GM23338 (cell line): Measurements from ENCODE around the gene CLSTN1. TPM values are rescaled to one million over a fixed set of nuclear protein-coding genes. Genes with fewer than 3 reads are reported as not detected.

Experiments used
- ATAC-seq: fragments of 200-7000 bp; cut with Tn5 transposase; 3 replicates; pipeline ENCODE4 v1.9.1; 2020
- DNase-seq: peaks from one replicate; pipeline ENCODE4 v3.0.0-alpha.2; 2015; ENCODE audit warnings: low spot score
- H2AFZ ChIP-seq: fragments of 200-600 bp; sonication (generic); 2 replicates; pipeline ENCODE4 v1.8.0; 2016; ENCODE audit warnings: antibody characterized with exemption, mild to moderate bottlenecking, moderate library complexity
- H3F3A ChIP-seq: fragments of 200-600 bp; sonication (generic); replicated peaks from 2 replicates; pipeline ENCODE4 v1.8.0; 2017; ENCODE audit warnings: antibody characterized with exemption, mixed run types, low read depth
- H3K27ac ChIP-seq: fragments of 200-600 bp; sonication (generic); 2 replicates; pipeline ENCODE4 v1.6.1; 2016; ENCODE audit warnings: low read depth
- H3K27me3 ChIP-seq: fragments of 200-600 bp; sonication (generic); 2 replicates; pipeline ENCODE4 v1.8.0; 2016; ENCODE audit warnings: mild to moderate bottlenecking, mixed run types, moderate library complexity; ENCODE audit not compliant: insufficient read depth
- H3K36me3 ChIP-seq: fragments of 200-600 bp; sonication (generic); 2 replicates; pipeline ENCODE4 v1.8.0; 2016; ENCODE audit warnings: mild to moderate bottlenecking; ENCODE audit not compliant: insufficient read depth
- H3K4me1 ChIP-seq: fragments of 200-600 bp; sonication (generic); 2 replicates; pipeline ENCODE4 v1.8.0; 2016; ENCODE audit warnings: mild to moderate bottlenecking, moderate library complexity; ENCODE audit not compliant: insufficient read depth
- H3K4me2 ChIP-seq: fragments of 200-600 bp; sonication (generic); 2 replicates; pipeline ENCODE4 v1.7.1; 2017; ENCODE audit warnings: mixed run types
- H3K4me3 ChIP-seq: fragments of 200-600 bp; sonication (generic); 2 replicates; pipeline ENCODE4 v1.6.1; 2016; ENCODE audit warnings: mixed run types
- H3K79me2 ChIP-seq: fragments of 200-600 bp; sonication (generic); replicated peaks from 2 replicates; pipeline ENCODE4 v1.8.0; 2017; ENCODE audit warnings: mild to moderate bottlenecking; ENCODE audit not compliant: insufficient read depth
- H3K9me2 ChIP-seq: fragments of 200-600 bp; sonication (generic); 2 replicates; pipeline ENCODE4 v1.8.0; 2017; ENCODE audit not compliant: insufficient read depth
- H4K20me1 ChIP-seq: fragments of 200-600 bp; sonication (generic); replicated peaks from 2 replicates; pipeline ENCODE4 v1.8.0; 2017; ENCODE audit warnings: mild to moderate bottlenecking; ENCODE audit not compliant: insufficient read depth
- H3K27ac Mint-ChIP-seq: 2 replicates; pipeline ENCODE4 v1.8.0; 2020; ENCODE audit warnings: inconsistent platforms, mild to moderate bottlenecking, moderate library complexity, mixed read lengths
- H3K27me3 Mint-ChIP-seq: 3 replicates; pipeline ENCODE4 v1.8.0; 2022; ENCODE audit warnings: low read depth, mild to moderate bottlenecking, moderate library complexity, mixed read lengths, inconsistent platforms; ENCODE audit not compliant: insufficient read depth, poor library complexity
- H3K36me3 Mint-ChIP-seq: 3 replicates; pipeline ENCODE4 v1.8.0; 2021; ENCODE audit warnings: low read depth, mild to moderate bottlenecking, inconsistent platforms, moderate library complexity, mixed read lengths
- H3K4me1 Mint-ChIP-seq: 3 replicates; pipeline ENCODE4 v1.8.0; 2020; ENCODE audit warnings: mild to moderate bottlenecking, inconsistent platforms, mixed read lengths
- H3K4me3 Mint-ChIP-seq: 3 replicates; pipeline ENCODE4 v1.8.0; 2021; ENCODE audit warnings: moderate library complexity, mild to moderate bottlenecking, inconsistent platforms, mixed read lengths
- H3K9me3 Mint-ChIP-seq: 3 replicates; pipeline ENCODE4 v1.8.0; 2020; ENCODE audit warnings: moderate library complexity, mild to moderate bottlenecking, inconsistent platforms, mixed read lengths
- CREB1 ChIP-seq: fragments of 250-450 bp; sonication (Bioruptor Pico); IDR thresholded peaks from 2 replicates; pipeline ENCODE4 v1.5.0; 2020; ENCODE audit warnings: low read depth, mild to moderate bottlenecking, moderate library complexity
- EZH2 ChIP-seq: fragments of 200-600 bp; sonication (generic); IDR thresholded peaks from one replicate; pipeline ENCODE4 v1.8.0; 2017; ENCODE audit warnings: antibody characterized with exemption, mild to moderate bottlenecking, low read depth; ENCODE audit not compliant: unreplicated experiment
- JUNB ChIP-seq: IDR thresholded peaks from one replicate; pipeline ENCODE4 v1.6.1; 2016; ENCODE audit warnings: antibody characterized with exemption; ENCODE audit not compliant: unreplicated experiment
- NANOG ChIP-seq: IDR thresholded peaks from 2 replicates; pipeline ENCODE4 v1.6.1; 2016; ENCODE audit warnings: antibody characterized with exemption, borderline replicate concordance
- POLR2AphosphoS5 ChIP-seq: IDR thresholded peaks from 2 replicates; pipeline ENCODE4 v1.6.1; 2016; ENCODE audit warnings: antibody characterized with exemption, low read depth
- STAT1 ChIP-seq: IDR thresholded peaks from one replicate; pipeline ENCODE4 v1.6.1; 2016; ENCODE audit warnings: antibody characterized with exemption; ENCODE audit not compliant: unreplicated experiment
- ZNF114 ChIP-seq: fragments of 250-450 bp; sonication (Bioruptor Pico); IDR thresholded peaks from 2 replicates; pipeline ENCODE4 v1.5.0; 2020; ENCODE audit warnings: mild to moderate bottlenecking, moderate library complexity
- ZNF462 ChIP-seq: fragments of 250-450 bp; sonication (Bioruptor Pico); IDR thresholded peaks from 2 replicates; pipeline ENCODE4 v1.5.0; 2020; ENCODE audit warnings: mild to moderate bottlenecking, moderate library complexity
- polyA plus RNA-seq: library from polyadenylated mRNA; unstranded; fragments of >200 nt; fragmentation: Nextera tagmentation; extraction: Ambion mirVana; gene quantifications from 2 replicates; pipeline ENCODE4 v1.2.1, GENCODE V29; 2016
- total RNA-seq: library from RNA; depleted of rRNA; stranded (reverse); fragments of >200 nt; shearing (Covaris generic); gene quantifications from 2 replicates; pipeline ENCODE4 v1.2.3, GENCODE V29; 2014
- TF ChIP-seq, protein P1 (sequence below): IDR thresholded peaks from one replicate; pipeline ENCODE4 v1.6.1; 2018; ENCODE audit warnings: antibody characterized with exemption; ENCODE audit not compliant: unreplicated experiment
- TF ChIP-seq, protein P2 (sequence below): IDR thresholded peaks from 2 replicates; pipeline ENCODE4 v1.6.1; 2016; ENCODE audit warnings: antibody characterized with exemption

Gene CLSTN1
- total and polyA plus RNA-seq, 2 experiments from 2014 or later = 38.5 to 66.2 TPM

GRCh38 chr1:9808459-9808858, 15.3 kb downstream of the CLSTN1 start:
- Mint-ChIP-seq H3K36me3 (no peaks in the 10 kb centered on the region), H3K4me1 (peaks cover 35% of the 10 kb centered on the region), H3K4me3 (no peak overlapping the region), H3K27me3 (peaks cover 14% of the 10 kb centered on the region), H3K27ac (no peak overlapping the region), H3K9me3 (no peaks in the 10 kb centered on the region)
- Histone ChIP-seq H3K4me2 (no peak overlapping the region), H3F3A (peaks cover 19% of the 10 kb centered on the region; the same call in 1 of the 2 replicates), H3K9me2 (no peaks in the 10 kb centered on the region), H3K79me2 (peaks cover 99% of the 10 kb centered on the region), H3K4me1 (peaks cover 30% of the 10 kb centered on the region), H2AFZ (no peak overlapping the region), H3K27ac (peak overlapping the region; percentile 80), H3K27me3 (no peaks in the 10 kb centered on the region), H3K4me3 (no peak overlapping the region), H3K36me3 (no peaks in the 10 kb centered on the region), H4K20me1 (peaks cover 60% of the 10 kb centered on the region)
- no peak for TF ChIP-seq POLR2AphosphoS5
- no peak for TF ChIP-seq NANOG
- TF ChIP-seq CREB1 (CRISPR knock-in tag) = no peak
- TF ChIP-seq JUNB = no peak
- no peak for DNase-seq
- ATAC-seq = peak; percentile 11

GRCh38 chr1:9807541-9807940, 16.2 kb downstream of the CLSTN1 start:
- Histone ChIP-seq H4K20me1 (peaks cover 57% of the 10 kb centered on the region), H3K4me2 (no peak overlapping the region; the same call in 1 of the 2 replicates), H3K27ac (peak overlapping the region; percentile 80; the same call in 1 of the 2 replicates), H3K4me1 (peaks cover 30% of the 10 kb centered on the region), H3K4me3 (no peak overlapping the region), H3K27me3 (no peaks in the 10 kb centered on the region), H3K79me2 (peaks cover 99% of the 10 kb centered on the region), H3K36me3 (no peaks in the 10 kb centered on the region), H2AFZ (no peak overlapping the region), H3K9me2 (no peaks in the 10 kb centered on the region), H3F3A (peaks cover 19% of the 10 kb centered on the region; the same call in 1 of the 2 replicates)
- Mint-ChIP-seq H3K9me3 (no peaks in the 10 kb centered on the region), H3K4me3 (no peak overlapping the region), H3K27ac (peak overlapping the region; percentile 56; the same call in 1 of the 2 replicates), H3K36me3 (no peaks in the 10 kb centered on the region), H3K27me3 (peaks cover 14% of the 10 kb centered on the region), H3K4me1 (peaks cover 35% of the 10 kb centered on the region)
- peak; percentile 42 for DNase-seq
- ATAC-seq = peak; percentile 69
- TF ChIP-seq STAT1 (no peak), JUNB (no peak), ZNF114 (CRISPR knock-in tag) (no peak), EZH2 (no peak), CREB1 (CRISPR knock-in tag) (no peak), POLR2AphosphoS5 (no peak), ZNF462 (CRISPR knock-in tag) (no peak)
- TF ChIP-seq, protein P1, sequence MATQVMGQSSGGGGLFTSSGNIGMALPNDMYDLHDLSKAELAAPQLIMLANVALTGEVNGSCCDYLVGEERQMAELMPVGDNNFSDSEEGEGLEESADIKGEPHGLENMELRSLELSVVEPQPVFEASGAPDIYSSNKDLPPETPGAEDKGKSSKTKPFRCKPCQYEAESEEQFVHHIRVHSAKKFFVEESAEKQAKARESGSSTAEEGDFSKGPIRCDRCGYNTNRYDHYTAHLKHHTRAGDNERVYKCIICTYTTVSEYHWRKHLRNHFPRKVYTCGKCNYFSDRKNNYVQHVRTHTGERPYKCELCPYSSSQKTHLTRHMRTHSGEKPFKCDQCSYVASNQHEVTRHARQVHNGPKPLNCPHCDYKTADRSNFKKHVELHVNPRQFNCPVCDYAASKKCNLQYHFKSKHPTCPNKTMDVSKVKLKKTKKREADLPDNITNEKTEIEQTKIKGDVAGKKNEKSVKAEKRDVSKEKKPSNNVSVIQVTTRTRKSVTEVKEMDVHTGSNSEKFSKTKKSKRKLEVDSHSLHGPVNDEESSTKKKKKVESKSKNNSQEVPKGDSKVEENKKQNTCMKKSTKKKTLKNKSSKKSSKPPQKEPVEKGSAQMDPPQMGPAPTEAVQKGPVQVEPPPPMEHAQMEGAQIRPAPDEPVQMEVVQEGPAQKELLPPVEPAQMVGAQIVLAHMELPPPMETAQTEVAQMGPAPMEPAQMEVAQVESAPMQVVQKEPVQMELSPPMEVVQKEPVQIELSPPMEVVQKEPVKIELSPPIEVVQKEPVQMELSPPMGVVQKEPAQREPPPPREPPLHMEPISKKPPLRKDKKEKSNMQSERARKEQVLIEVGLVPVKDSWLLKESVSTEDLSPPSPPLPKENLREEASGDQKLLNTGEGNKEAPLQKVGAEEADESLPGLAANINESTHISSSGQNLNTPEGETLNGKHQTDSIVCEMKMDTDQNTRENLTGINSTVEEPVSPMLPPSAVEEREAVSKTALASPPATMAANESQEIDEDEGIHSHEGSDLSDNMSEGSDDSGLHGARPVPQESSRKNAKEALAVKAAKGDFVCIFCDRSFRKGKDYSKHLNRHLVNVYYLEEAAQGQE = no peak
- TF ChIP-seq, protein P2, sequence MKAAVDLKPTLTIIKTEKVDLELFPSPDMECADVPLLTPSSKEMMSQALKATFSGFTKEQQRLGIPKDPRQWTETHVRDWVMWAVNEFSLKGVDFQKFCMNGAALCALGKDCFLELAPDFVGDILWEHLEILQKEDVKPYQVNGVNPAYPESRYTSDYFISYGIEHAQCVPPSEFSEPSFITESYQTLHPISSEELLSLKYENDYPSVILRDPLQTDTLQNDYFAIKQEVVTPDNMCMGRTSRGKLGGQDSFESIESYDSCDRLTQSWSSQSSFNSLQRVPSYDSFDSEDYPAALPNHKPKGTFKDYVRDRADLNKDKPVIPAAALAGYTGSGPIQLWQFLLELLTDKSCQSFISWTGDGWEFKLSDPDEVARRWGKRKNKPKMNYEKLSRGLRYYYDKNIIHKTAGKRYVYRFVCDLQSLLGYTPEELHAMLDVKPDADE = no peak
